HEK293T (cell line): ENCODE measurements around the gene HELB.

ENCODE experiments used
- CTCF ChIA-PET: fragments of 350-600 bp; formaldehyde crosslinking; extraction: SDS; loops from one replicate; lab custom pipeline; 2021; ENCODE audit warnings: antibody characterized with exemption, inconsistent platforms; lab: Yijun Ruan, JAX
- POLR2A ChIA-PET: fragments of 350-600 bp; formaldehyde crosslinking; extraction: SDS; loops from one replicate; lab custom pipeline; 2020; ENCODE audit warnings: antibody characterized with exemption, inconsistent platforms; lab: Yijun Ruan, JAX
- DNase-seq: peaks from one replicate; pipeline ENCODE4 v3.0.0; 2012; ENCODE audit warnings: mixed read lengths; ENCODE audit errors: extremely low spot score
- ARNT ChIP-seq: fragments of 450-650 bp; IDR thresholded peaks from 2 replicates; pipeline ENCODE4 v1.6.1; 2017; ENCODE audit warnings: mild to moderate bottlenecking
- BHLHE40 ChIP-seq: fragments of 450-650 bp; IDR thresholded peaks from 2 replicates; pipeline ENCODE4 v1.6.1; 2016; ENCODE audit warnings: mild to moderate bottlenecking, moderate library complexity, borderline replicate concordance
- CTBP1 ChIP-seq: fragments of 450-650 bp; IDR thresholded peaks from 2 replicates; pipeline ENCODE4 v1.6.1; 2016; ENCODE audit warnings: borderline replicate concordance
- ELF4 ChIP-seq: fragments of 450-650 bp; IDR thresholded peaks from 2 replicates; pipeline ENCODE4 v1.6.1; 2017; ENCODE audit warnings: antibody characterized with exemption
- FOXA1 ChIP-seq: fragments of 450-650 bp; IDR thresholded peaks from 2 replicates; pipeline ENCODE4 v1.6.1; 2016; ENCODE audit warnings: mild to moderate bottlenecking
- FOXK2 ChIP-seq: fragments of 450-650 bp; IDR thresholded peaks from 2 replicates; pipeline ENCODE4 v1.6.1; 2016; ENCODE audit warnings: mild to moderate bottlenecking
- FOXM1 ChIP-seq: fragments of 450-650 bp; IDR thresholded peaks from 2 replicates; pipeline ENCODE4 v1.6.1; 2017; ENCODE audit warnings: mild to moderate bottlenecking, borderline replicate concordance
- HDGF ChIP-seq: fragments of 450-650 bp; IDR thresholded peaks from 2 replicates; pipeline ENCODE4 v1.6.1; 2017; ENCODE audit warnings: antibody characterized with exemption, borderline replicate concordance
- L3MBTL2 ChIP-seq: fragments of 450-650 bp; conservative IDR thresholded peaks from 2 replicates; pipeline ENCODE4 v1.6.1; 2016; ENCODE audit warnings: mild to moderate bottlenecking
- LEF1 ChIP-seq: fragments of 450-650 bp; IDR thresholded peaks from 2 replicates; pipeline ENCODE4 v1.6.1; 2017; ENCODE audit warnings: mild to moderate bottlenecking, borderline replicate concordance
- NFRKB ChIP-seq: fragments of 450-650 bp; IDR thresholded peaks from 2 replicates; pipeline ENCODE4 v1.6.1; 2016; ENCODE audit warnings: mild to moderate bottlenecking, moderate library complexity
- PKNOX1 ChIP-seq: fragments of 450-650 bp; IDR thresholded peaks from 2 replicates; pipeline ENCODE4 v1.6.1; 2016
- SP1 ChIP-seq: fragments of 450-650 bp; IDR thresholded peaks from 2 replicates; pipeline ENCODE4 v1.6.1; 2017
- SUZ12 ChIP-seq: fragments of 450-650 bp; IDR thresholded peaks from 2 replicates; pipeline ENCODE4 v1.6.1; 2016; ENCODE audit warnings: mild to moderate bottlenecking
- TARDBP ChIP-seq: fragments of 450-650 bp; IDR thresholded peaks from 2 replicates; pipeline ENCODE4 v1.6.1; 2016
- ZNF384 ChIP-seq: fragments of 450-650 bp; IDR thresholded peaks from 2 replicates; pipeline ENCODE4 v1.6.1; 2016

The HELB gene

GRCh38 chr12:66367015-66367667 lies 64.8 kb downstream of the HELB start:
- ChIA-PET CTCF (no interaction called here), POLR2A (no interaction called here)
- no peak for DNase-seq
- no peak for TF ChIP-seq TARDBP
- TF ChIP-seq ARNT = no peak
- no peak for TF ChIP-seq L3MBTL2
- no peak for TF ChIP-seq FOXA1
- no peak for TF ChIP-seq FOXM1
- no peak for TF ChIP-seq SUZ12
- no peak for TF ChIP-seq CTBP1
- TF ChIP-seq PKNOX1 = no peak
- TF ChIP-seq ELF4 = no peak
- TF ChIP-seq HDGF = no peak
- TF ChIP-seq FOXK2 = no peak

GRCh38 chr12:66371982-66372381 lies 69.7 kb downstream of the HELB start:
- TF ChIP-seq TARDBP (no peak), L3MBTL2 (no peak), ARNT (no peak), LEF1 (no peak), SUZ12 (no peak), PKNOX1 (no peak), FOXA1 (no peak), SP1 (no peak), BHLHE40 (no peak), CTBP1 (no peak), ZNF384 (no peak), FOXM1 (no peak), NFRKB (no peak), ELF4 (no peak), HDGF (no peak), FOXK2 (no peak)
- POLR2A ChIA-PET = no interaction called here
- no peak for DNase-seq
- CTCF ChIA-PET = no interaction called here

GRCh38 chr12:66375560-66375959 lies 73.3 kb downstream of the HELB start:
- TF ChIP-seq FOXA1 (no peak), FOXM1 (no peak), ELF4 (no peak), SUZ12 (no peak), CTBP1 (no peak), L3MBTL2 (no peak), ARNT (no peak), TARDBP (no peak), LEF1 (no peak), HDGF (no peak), ZNF384 (no peak), BHLHE40 (no peak), FOXK2 (no peak), NFRKB (no peak), SP1 (no peak), PKNOX1 (no peak)
- no peak for DNase-seq
- CTCF ChIA-PET = no interaction called here
- POLR2A ChIA-PET = no interaction called here

GRCh38 chr12:66379616-66380015 lies 77.3 kb downstream of the HELB start:
- TF ChIP-seq HDGF (no peak), ZNF384 (no peak), L3MBTL2 (no peak), SUZ12 (no peak), CTBP1 (no peak), BHLHE40 (no peak), LEF1 (no peak), NFRKB (no peak), FOXM1 (no peak), TARDBP (no peak), ELF4 (no peak)
- CTCF ChIA-PET = no interaction called here
- POLR2A ChIA-PET = no interaction called here
- no peak for DNase-seq

- ChIA-PET POLR2A (interaction anchor here (1.6 kb wide), 1 partner anchor 250 kb away, joined by 3 read pairs; the partner anchor contains the start of gene LLPH), CTCF (no interaction called here)
- DNase-seq = no peak
- TF ChIP-seq HDGF = no peak
- TF ChIP-seq BHLHE40 = no peak
- TF ChIP-seq ARNT = no peak
- TF ChIP-seq LEF1 = no peak
- TF ChIP-seq NFRKB = no peak
Measured at GRCh38 chr12:66380769-66381535, 78.7 kb downstream of the HELB start.

GRCh38 chr12:66387117-66387516 lies 84.8 kb downstream of the HELB start:
- POLR2A ChIA-PET = no interaction called here
- TF ChIP-seq NFRKB = no peak
- TF ChIP-seq PKNOX1 = no peak
- TF ChIP-seq HDGF = no peak
- TF ChIP-seq ZNF384 = no peak
- no peak for TF ChIP-seq BHLHE40
- no peak for TF ChIP-seq CTBP1
- no peak for TF ChIP-seq FOXA1
- no peak for TF ChIP-seq ELF4
- no peak for TF ChIP-seq TARDBP
- TF ChIP-seq LEF1 = no peak
- CTCF ChIA-PET = no interaction called here
- no peak for DNase-seq
